Stimulated activated CD8-positive, alpha-beta memory T cell treated with anti-CD3 and anti-CD28 coated beads, Interleukin-15, amount 100 ng/mL, for 48 hours (primary cell): ENCODE data around the gene SREBF1.
A peak's percentile ranks its signal among the peaks of the same experiment; 100 is the strongest.
"Not testable (repeated sequence)": the region's sequence is repeated elsewhere in the genome, so short reads cannot be mapped to it uniquely, and the experiment has no call there.

Experiments
- DNase-seq, 2 donors: peaks; one replicate each; pipeline ENCODE4 v3.0.0-alpha.2; 2020; ENCODE audit warnings: low read depth in 2 of 2

SREBF1 gene

GRCh38 chr17:17812211-17813054, 24.4 kb downstream of the SREBF1 start:
- peak; percentile 29 to 49 for DNase-seq

GRCh38 chr17:17811381-17812210, 25.2 kb downstream of the SREBF1 start:
- DNase-seq, result no peak

- no peak for DNase-seq
Observed at GRCh38 chr17:17810895-17811248, 25.9 kb downstream of the SREBF1 start.

GRCh38 chr17:17810084-17810894, 26.5 kb downstream of the SREBF1 start:
- no peak for DNase-seq

GRCh38 chr17:17809531-17810083, 27.2 kb downstream of the SREBF1 start:
- no peak for DNase-seq

GRCh38 chr17:17808706-17809432, 27.9 kb downstream of the SREBF1 start:
- DNase-seq, result peak in 1 of 2 donors; percentile 44

GRCh38 chr17:17808200-17808599, 28.6 kb downstream of the SREBF1 start:
- DNase-seq, result not testable (repeated sequence)

GRCh38 chr17:17807440-17807839, 29.3 kb downstream of the SREBF1 start:
- DNase-seq, result no peak

- DNase-seq, result no peak
Observed at GRCh38 chr17:17806611-17807274, 30.0 kb downstream of the SREBF1 start.

GRCh38 chr17:17806035-17806434, 30.8 kb downstream of the SREBF1 start:
- DNase-seq, result no peak

GRCh38 chr17:17805575-17805974, 31.2 kb downstream of the SREBF1 start:
- no peak for DNase-seq

- no peak for DNase-seq
Observed at GRCh38 chr17:17804007-17804406, 32.8 kb downstream of the SREBF1 start.

GRCh38 chr17:17801800-17802481, 34.8 kb downstream of the SREBF1 start:
- no peak for DNase-seq

GRCh38 chr17:17800504-17801021, 36.2 kb downstream of the SREBF1 start:
- no peak for DNase-seq

- no peak for DNase-seq
Observed at GRCh38 chr17:17798573-17799255, 38.1 kb downstream of the SREBF1 start.

GRCh38 chr17:17798010-17798556, 38.7 kb downstream of the SREBF1 start:
- DNase-seq, result no peak

GRCh38 chr17:17797119-17797809, 39.5 kb downstream of the SREBF1 start:
- no peak for DNase-seq

- DNase-seq, result no peak
Observed at GRCh38 chr17:17796787-17797061, 40.1 kb downstream of the SREBF1 start.
